ENCODE measurements around the gene DPAGT1.

DPAGT1 gene

GRCh38 chr11:119118227-119118626, 16.6 kb upstream of the DPAGT1 start:
- Histone ChIP-seq H3K27ac (ENCODE audit: low read length) (no peak overlapping the region), H3K4me1 (ENCODE audit: insufficient read depth, low read length) (peaks cover 26% of the 10 kb centered on the region), H2AFZ (ENCODE audit: low read depth, low read length) (no peak overlapping the region), H3K4me3 (ENCODE audit: low read depth in 1 of 2, low read length in 2 of 2) (no peak overlapping the region), H3K9me3 (ENCODE audit: insufficient read depth, low read length, severe bottlenecking) (no peaks in the 10 kb centered on the region), H3K79me2 (ENCODE audit: insufficient read depth, low read length) (peaks cover 22% of the 10 kb centered on the region), H3K9ac (ENCODE audit: low read depth, low read length) (no peak overlapping the region), H3K27me3 (ENCODE audit: insufficient read depth, low read length, poor library complexity) (no peaks in the 10 kb centered on the region), H4K20me1 (ENCODE audit: insufficient read depth, low read length) (peaks cover 9% of the 10 kb centered on the region; the same call in 1 of the 2 replicates), H3K4me2 (ENCODE audit: insufficient read depth, low read length) (no peak overlapping the region), H3K36me3 (ENCODE audit: insufficient read depth, low read length) (peaks cover 41% of the 10 kb centered on the region)
- ATAC-seq (ENCODE audit: insufficient read depth, low read depth): no peak
- TF ChIP-seq EZH2 (IDR thresholded peaks at IDR 0.05; ENCODE audit: borderline replicate concordance, low read depth, low read length, severe bottlenecking) (no peak), CTCF (IDR thresholded peaks at IDR 0.05; ENCODE audit: borderline replicate concordance, extremely low read depth, low read length, poor library complexity, severe bottlenecking) (no peak)
- no peak for DNase-seq

GRCh38 chr11:119117004-119117706, 15.5 kb upstream of the DPAGT1 start:
- no peak overlapping the region for H3K4me2 ChIP-seq (ENCODE audit: insufficient read depth, low read length)
- no peaks in the 10 kb centered on the region for H3K9me3 ChIP-seq (ENCODE audit: insufficient read depth, low read length, severe bottlenecking)
- H3K36me3 ChIP-seq (ENCODE audit: insufficient read depth, low read length): peaks cover 51% of the 10 kb centered on the region
- H3K27ac ChIP-seq (ENCODE audit: low read length): no peak overlapping the region
- H3K4me1 ChIP-seq (ENCODE audit: insufficient read depth, low read length): peaks cover 16% of the 10 kb centered on the region
- no peak for ATAC-seq (ENCODE audit: insufficient read depth, low read depth)
- H3K27me3 ChIP-seq (ENCODE audit: insufficient read depth, low read length, poor library complexity): no peaks in the 10 kb centered on the region
- DNase-seq: no peak
- H3K9ac ChIP-seq (ENCODE audit: low read depth, low read length): no peak overlapping the region
- H4K20me1 ChIP-seq (ENCODE audit: insufficient read depth, low read length): peaks cover 4% of the 10 kb centered on the region; the same call in 1 of the 2 replicates
- TF ChIP-seq EZH2 (IDR thresholded peaks at IDR 0.05; ENCODE audit: borderline replicate concordance, low read depth, low read length, severe bottlenecking): no peak
- no peak for TF ChIP-seq CTCF (IDR thresholded peaks at IDR 0.05; ENCODE audit: borderline replicate concordance, extremely low read depth, low read length, poor library complexity, severe bottlenecking)
- H3K79me2 ChIP-seq (ENCODE audit: insufficient read depth, low read length): peaks cover 12% of the 10 kb centered on the region
- H2AFZ ChIP-seq (ENCODE audit: low read depth, low read length): no peak overlapping the region
- no peak overlapping the region for H3K4me3 ChIP-seq (ENCODE audit: low read depth in 1 of 2, low read length in 2 of 2)

GRCh38 chr11:119116601-119117000, 14.9 kb upstream of the DPAGT1 start:
- no peaks in the 10 kb centered on the region for H3K9me3 ChIP-seq (ENCODE audit: insufficient read depth, low read length, severe bottlenecking)
- no peak overlapping the region for H3K4me3 ChIP-seq (ENCODE audit: low read depth in 1 of 2, low read length in 2 of 2)
- no peak for DNase-seq
- TF ChIP-seq CTCF (IDR thresholded peaks at IDR 0.05; ENCODE audit: borderline replicate concordance, extremely low read depth, low read length, poor library complexity, severe bottlenecking) (no peak), EZH2 (IDR thresholded peaks at IDR 0.05; ENCODE audit: borderline replicate concordance, low read depth, low read length, severe bottlenecking) (no peak)
- H2AFZ ChIP-seq (ENCODE audit: low read depth, low read length): no peak overlapping the region
- H3K9ac ChIP-seq (ENCODE audit: low read depth, low read length): no peak overlapping the region
- peaks cover 57% of the 10 kb centered on the region for H3K36me3 ChIP-seq (ENCODE audit: insufficient read depth, low read length)
- no peak overlapping the region for H3K4me2 ChIP-seq (ENCODE audit: insufficient read depth, low read length)
- ATAC-seq (ENCODE audit: insufficient read depth, low read depth): no peak
- 0 out of 2 replicates have a peak, but pooled peaks cover 3% of the 10 kb centered on the region for H4K20me1 ChIP-seq (ENCODE audit: insufficient read depth, low read length)
- peaks cover 14% of the 10 kb centered on the region for H3K4me1 ChIP-seq (ENCODE audit: insufficient read depth, low read length)
- H3K27me3 ChIP-seq (ENCODE audit: insufficient read depth, low read length, poor library complexity): no peaks in the 10 kb centered on the region
- peaks cover 6% of the 10 kb centered on the region for H3K79me2 ChIP-seq (ENCODE audit: insufficient read depth, low read length)
- H3K27ac ChIP-seq (ENCODE audit: low read length): no peak overlapping the region

Data from DND-41 (cell line).